HG03342 (cell line): ENCODE measurements around the gene PTPRM.

Source experiments
- ATAC-seq: cut with Tn5 transposase; IDR thresholded peaks from one replicate; pipeline ENCODE4 v1.9.1; 2021; ENCODE audit warnings: mild to moderate bottlenecking, moderate library complexity; ENCODE audit not compliant: unreplicated experiment

Gene PTPRM

DNA sequence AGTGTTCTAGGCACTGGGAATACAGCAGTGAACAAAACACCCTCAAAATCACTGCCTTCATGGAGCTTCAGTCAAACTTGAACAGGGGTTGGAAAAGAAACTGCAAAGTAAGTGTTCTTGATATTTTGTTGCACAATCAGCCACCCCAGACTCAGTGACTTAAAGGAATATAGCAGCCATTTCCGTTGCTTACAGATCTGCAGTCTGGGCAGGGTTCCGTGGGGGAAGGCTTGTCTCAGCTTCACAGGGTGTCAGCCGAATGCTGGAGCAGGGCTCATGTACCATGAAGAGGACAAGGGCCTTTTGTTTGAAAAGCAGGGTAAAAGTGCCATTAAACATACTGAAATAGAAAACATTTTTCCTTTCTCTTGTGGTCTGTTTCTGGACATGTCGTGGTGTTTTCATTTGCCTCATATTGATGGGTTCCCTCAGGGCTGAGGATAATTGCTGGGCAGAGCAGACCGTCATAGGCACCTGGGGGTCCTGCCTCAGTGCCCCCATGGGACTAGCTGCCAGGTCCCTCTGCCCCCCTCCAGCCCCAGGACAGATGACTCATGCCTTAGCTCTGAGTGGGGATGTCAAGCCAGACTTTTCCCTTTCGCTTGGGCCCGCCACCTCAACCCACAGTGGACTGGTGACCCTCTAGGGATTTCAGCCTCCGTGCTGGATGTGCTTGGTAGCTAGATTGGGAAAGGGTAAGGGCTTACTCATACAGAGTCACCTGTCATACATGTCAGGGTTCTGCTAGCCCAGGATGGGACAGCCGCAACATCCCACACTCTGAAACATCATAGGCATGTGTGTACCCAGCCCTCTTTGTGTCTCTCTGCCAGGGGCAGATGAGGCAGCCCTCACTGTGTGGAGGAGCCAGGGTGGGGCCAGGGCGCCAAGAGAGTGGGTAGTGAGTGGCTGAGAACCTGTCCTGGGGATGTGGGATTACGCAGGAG lies 96.5 kb downstream of the PTPRM start:
- no peak for ATAC-seq

DNA sequence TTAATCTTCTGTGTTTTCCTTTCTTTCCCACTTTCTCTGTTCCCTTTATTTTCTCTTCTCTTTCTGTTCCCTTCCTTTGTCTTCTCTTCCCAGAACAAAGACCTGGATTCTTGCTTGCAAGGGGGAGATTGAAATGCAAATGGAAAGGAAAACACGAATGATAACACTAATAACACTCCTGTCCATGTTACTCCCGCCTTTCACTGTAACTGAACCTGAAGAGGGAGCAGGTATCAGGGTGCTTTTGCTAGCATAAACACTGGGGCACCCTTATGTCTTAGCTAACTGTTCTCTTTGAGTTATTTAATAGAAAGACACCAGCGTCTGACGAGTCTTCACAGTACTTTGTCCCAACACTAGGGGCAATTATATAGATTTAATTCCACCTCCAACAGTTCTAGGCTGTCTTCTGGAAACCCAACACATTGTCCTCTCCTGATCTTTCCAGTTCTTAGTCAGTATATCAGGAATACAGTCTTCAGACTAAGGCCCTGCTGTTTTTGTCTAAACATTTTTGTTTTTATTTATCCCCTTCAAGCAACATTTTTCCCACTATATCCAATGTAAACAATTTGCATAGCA lies 99.2 kb downstream of the PTPRM start:
- no peak for ATAC-seq

DNA sequence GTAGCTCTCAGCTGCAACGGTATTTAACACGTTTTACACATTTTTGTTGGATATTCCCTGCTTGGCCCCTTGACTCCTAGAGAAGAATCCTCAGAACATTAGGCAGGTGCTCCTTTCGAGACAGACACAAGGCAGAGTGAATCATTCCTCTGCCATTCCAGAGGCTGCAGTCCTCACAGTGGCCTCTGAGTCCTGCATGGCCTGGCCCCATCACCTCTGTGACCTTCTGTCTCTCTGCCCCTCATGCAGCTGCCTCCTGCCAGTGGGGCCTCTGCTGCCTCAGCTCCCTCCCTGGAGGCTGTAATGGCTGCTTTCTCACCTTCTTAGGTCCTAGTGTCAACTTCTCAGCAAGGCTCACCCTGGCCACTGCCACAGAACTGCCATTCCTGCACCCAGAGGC lies 101.3 kb downstream of the PTPRM start:
- no peak for ATAC-seq

DNA sequence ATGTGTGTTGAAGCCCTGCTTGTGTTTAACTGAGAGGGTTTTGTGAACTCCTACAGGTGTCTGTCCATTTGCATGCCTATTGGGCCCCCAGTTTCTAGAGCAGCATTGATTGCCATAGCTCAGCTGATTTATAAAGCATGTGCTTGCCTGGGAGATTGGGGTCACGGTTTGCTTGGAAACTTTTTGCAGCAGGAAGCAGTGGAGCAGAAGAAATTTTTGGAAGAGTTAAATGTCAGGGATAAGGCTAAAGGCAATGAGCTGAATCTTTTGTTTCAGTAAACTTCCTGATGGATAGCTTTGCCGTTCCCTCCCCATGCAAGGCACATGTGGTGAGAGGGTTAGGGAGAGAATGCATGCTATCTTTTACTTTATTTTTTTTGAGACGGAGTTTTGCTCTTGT lies 102.2 kb downstream of the PTPRM start:
- no peak for ATAC-seq

DNA sequence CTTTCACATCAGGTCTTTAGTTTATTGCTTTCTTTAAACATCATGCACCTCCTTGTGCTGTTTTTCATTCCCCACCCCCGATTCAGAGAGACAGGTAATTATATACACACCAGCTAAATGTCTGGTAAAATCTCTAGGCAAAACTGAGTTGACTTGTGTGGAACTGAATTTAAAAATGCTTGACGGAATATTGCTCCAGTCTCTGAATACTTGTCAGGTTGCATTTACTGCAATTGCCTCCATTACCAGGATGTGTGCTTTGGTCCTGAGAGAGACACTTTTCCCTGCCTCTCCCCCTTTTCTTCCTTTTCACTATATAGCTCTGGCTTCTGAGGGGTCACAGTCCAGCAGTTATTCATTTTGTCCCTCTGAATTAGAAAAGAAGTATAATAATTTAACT lies 104.0 kb downstream of the PTPRM start:
- ATAC-seq: no peak

DNA sequence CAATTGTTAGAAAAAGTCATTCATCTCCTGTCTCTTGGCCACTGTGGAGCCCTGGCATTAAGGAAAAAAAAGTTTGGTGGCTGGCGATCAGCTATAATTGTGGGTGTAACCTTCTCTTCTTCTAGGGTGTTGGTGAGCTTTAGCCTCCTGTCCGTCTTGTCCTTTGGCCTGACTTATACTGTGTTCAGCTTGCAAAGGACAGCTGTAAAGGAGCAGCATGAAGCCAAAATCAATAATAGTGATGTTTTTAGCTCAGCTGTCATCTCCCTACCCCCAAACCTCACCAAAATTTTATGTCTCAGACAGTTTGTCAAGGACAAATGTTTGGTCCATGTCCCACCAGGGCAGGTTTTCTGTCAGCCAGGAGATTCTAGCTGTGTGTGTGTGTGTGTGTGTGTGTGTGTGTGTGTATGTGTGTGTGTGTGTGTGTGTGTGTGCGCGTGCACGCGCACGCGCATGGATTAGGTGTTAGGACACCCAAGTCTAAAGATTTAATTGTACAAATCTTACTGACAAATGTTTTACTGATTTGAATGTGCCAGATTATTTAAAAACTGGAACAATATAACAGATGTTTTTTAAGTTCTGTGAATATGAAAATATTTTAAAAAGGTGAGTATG lies 109.2 kb downstream of the PTPRM start:
- no peak for ATAC-seq

DNA sequence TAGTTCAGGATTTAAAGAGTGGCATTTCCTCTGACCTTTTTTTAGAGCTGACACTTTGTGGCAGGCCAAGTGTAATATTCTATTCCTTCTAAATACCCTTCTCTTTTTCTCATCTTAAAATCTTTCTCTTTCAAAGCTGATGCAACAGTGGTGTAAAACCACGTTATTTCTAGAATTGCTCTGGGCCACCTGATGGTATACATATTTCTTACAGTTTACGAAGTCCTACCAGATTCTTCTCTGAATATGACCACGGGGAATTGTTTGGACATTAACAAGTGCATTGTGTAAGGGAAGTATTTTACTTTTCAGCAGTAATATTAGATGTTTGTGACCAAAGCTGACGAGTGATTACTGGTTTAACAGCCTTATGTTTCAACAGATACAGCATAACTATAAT lies 109.9 kb downstream of the PTPRM start:
- ATAC-seq: no peak

DNA sequence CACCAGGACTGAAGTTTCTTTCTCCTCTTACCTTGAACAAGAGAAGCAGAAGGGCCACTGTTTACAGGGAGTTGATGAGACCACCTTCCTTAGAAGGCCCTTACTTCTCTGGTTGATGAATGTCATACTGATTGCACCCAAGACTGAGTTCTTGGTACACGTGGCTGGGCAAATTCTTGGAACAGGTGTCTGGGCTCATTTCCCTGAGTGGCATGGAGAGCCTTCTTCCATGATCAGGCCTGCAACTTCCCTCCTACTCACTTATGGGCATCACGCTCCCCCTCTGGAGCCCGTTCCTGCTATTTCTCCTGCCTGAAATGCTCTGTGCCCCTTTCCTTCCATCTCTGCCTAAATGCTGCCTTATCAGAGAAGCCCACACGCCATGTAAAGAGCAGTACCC lies 110.3 kb downstream of the PTPRM start:
- no peak for ATAC-seq

DNA sequence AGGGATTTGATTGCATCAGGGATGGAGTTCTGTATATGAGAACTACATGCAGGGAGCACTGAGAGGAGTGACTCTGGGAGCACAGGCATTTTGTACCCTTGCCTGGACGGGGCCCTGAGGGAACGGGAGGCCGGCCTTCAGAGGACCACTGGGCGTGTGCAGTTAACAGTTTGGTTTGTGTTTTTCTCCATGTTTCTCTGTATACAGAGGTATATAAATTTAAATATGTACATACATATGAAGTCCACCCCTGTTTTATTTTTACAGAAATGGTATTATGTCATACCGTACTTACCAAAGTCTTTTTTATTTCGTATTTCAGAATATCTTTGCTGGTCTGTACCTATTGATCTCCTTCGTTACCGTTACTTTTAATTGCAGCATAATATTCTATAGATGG lies 111.3 kb downstream of the PTPRM start:
- ATAC-seq: no peak

DNA sequence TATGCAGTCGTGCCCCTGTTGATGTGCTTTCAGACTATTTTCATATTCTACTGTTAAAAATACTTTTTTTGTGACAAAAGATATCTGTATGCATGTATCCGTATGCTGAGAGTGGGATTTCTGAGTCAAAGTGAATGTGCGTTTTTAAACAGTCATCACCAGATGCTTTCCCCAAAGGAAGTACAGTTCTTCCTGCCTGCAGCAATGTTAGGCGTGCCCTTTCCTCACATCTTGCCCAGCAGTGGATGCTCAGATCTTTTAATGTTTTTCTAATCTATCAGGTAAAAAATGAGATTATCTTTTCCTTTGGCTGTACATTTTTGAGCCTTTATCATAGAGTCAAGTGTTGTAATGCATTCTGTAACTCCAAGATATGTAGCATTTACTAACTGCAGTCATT lies 111.7 kb downstream of the PTPRM start:
- no peak for ATAC-seq

DNA sequence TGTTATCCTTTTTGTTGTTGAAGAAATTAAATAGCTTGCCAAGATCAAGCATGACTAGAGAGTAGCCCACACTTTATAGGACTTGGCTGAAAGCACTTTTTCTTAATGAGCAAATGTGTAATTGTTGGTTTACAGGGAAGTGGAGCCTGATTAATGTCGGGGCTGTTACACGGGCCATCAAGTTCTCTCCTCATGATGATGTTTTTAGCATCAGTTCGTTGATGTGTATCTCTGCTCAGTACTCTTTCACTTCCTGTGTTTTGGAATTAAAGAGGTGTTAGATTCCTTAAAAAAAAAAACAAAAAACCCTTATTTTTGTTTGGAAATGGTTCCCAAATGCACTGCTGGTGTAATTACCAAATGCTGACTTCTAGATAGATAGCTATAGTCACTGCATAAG lies 114.2 kb downstream of the PTPRM start:
- no peak for ATAC-seq

DNA sequence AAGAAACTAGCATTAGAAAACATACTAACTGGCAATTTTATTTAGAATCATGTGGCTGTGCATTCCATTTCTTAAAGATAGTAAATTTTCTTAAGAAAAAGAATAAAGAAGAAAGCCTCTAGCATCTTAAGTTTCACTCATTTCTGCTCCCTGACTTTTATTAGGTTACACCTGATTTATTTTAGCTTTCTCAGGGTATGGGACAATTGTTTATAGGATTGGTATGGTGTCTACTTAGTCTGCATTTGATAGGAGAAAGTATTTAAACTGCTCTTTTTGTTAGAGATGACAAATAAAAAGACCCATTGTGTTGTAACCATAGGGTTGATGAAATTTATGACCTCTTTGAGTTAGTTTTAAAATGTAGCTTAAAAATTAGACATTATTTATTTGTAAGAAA lies 115.2 kb downstream of the PTPRM start:
- no peak for ATAC-seq

DNA sequence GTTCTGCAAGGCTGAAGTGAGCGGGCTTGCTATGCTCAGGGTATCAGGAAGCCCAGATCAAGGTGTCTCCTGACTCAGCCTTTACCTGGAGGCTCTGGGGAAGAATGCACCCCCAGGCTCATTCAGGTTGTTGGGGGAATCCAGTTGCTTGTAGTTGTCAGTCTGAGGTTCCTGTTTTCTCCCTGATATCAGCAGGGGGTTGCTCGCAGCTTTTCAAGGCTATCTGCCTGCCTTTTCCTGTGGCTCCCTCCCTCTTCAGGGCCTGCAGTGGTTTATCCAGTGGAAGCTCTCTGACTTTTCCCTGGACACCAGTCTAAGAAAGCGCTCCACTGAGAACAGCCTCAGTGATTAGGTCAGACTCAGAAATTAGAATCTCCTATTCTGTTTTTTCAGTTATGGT lies 116.6 kb downstream of the PTPRM start:
- ATAC-seq: no peak

DNA sequence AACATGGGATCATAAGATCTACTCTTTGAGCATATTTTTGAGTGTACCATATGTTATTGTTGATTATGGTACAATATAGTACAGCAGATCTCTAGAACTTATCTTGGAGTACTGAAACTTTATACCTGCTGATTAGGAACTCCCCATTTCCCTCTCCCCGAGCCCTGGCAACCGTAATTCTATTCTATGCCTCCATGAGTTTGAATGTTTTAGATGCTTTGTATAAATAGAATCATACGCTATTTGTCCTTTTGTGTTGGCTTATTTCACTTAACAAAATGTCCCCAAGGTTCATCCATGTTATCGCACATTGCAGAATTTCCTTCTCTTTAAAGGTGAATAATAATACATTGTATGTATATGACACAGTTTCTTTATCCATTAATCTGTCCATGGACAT lies 117.2 kb downstream of the PTPRM start:
- ATAC-seq: no peak

DNA sequence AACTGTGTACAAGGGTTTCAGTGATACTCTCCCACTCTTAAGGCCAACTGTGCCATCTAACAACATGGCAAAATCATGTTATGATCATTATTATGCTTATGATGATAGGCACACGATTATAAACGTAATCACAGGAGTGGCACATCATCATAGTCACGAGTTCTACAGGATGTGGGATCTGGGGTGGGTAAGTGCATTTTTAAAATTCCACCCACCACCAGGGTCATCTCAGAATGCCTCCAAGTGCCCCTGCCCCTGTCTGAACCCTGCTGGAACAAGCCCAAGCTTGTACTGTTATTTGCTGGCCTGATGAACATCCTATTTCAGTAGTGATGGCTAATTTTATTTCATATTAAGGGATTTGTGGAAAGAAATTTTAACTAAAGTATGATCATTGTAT lies 117.8 kb downstream of the PTPRM start:
- ATAC-seq: no peak

DNA sequence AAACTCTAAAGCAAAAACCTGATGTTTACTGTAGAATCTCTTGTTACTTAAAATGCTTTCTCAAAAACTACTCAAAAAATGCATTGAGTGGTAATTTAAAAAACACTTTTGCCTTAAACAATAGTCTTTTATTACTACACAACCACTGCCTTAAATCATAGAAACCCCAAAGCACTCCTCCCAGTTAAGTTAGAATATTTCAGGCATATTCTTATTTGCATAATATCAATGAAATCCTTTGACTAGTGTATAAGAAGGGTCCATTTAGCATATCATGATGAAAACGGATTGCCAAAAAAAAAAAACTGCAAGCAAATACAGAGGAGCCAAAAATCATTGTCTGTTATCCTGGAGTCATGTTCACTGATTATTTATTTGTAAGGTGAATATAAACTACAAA lies 119.2 kb downstream of the PTPRM start:
- ATAC-seq: no peak

DNA sequence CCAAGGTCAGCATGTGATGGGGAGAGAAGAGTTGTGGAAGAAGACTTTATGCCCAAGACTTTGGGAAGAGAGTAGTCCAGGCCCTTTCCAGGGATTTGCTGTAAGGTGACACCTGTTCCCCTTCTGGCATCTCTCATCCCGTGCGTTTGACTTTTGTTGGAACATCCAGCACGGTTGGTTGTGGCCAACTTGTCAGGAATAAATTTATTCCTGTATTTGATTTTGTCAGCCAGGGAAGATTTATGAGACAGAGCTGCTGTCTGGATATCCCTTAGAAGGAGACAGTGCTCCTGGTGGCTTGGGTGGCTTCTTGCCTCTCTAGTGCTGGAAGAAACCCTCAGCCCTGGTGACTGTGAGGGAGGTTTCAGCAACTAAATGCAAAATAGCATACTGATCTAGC lies 121.5 kb downstream of the PTPRM start:
- ATAC-seq: no peak

DNA sequence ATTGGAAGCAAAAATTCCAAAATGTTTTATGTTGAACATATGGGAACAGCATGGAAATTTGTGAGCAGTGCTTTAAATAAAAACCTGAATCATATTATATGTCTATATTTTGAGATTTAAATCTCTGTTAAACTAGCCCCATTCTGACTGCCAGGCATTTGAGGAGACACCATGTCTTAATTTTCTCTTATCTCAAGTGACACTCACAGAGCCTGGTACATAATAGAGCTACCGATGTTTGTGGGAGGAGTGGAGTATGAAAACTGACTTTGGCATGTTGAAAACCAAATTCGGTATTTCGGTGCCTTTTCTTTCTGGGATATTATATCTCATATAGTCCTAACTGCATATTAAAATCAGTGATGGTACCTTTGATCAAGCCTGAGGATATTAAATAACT lies 124.1 kb downstream of the PTPRM start:
- no peak for ATAC-seq

DNA sequence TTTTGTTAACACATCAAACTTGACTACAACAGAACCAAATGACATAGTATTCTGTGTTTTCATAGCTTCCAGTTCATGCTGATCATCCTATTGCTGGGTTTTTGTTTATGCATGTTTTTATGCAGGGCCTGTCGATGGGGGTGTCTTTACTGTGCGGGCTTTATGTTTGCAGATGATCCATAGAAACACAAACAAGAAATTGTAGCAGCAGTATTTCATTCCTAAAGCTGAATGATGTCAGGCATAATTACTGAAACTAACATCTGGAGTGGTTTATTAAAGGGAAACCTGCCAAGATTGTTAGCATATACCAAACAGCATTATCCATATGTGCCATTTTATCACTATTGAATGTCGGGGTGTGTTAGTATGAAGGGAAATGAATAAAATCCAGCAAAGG lies 129.7 kb downstream of the PTPRM start:
- ATAC-seq: no peak

DNA sequence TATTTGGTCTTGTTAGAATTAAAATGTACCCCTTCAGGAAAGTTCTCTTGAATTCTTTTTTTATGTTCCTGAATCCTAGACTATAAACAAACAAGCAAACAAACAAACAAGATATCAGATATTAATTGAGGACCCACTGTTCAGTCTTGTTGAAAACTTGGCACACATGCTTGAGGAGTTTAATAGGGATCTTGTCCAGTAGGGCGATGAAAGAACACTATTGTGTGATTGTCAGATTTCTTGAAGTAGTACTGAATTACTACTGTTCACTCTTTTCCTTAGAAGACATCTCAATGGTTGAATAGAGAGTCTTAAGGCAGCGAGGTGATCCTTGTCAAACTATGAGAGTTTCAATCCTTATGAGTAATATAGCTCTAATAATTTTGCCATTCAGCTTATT lies 130.2 kb downstream of the PTPRM start:
- ATAC-seq: no peak

DNA sequence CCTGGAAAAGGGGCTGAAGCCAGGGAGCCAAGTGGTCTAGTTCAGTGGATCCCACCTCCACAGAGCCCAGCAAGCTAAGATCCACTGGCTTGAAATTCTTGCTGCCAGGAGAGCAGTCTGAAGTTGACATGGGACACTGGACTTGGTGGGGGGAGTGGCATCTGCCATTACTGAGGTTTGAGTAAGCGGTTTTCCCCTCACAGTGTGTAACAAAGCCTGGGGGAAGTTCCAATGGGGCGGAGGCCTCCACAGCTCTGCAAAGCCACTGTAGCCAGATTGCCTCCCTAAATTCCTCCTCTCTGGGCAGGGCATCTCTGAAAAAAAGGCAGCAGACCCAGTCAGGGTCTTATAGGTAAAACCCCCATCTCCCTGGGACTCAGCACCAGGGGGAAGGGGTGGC lies 144.4 kb downstream of the PTPRM start:
- ATAC-seq: no peak

DNA sequence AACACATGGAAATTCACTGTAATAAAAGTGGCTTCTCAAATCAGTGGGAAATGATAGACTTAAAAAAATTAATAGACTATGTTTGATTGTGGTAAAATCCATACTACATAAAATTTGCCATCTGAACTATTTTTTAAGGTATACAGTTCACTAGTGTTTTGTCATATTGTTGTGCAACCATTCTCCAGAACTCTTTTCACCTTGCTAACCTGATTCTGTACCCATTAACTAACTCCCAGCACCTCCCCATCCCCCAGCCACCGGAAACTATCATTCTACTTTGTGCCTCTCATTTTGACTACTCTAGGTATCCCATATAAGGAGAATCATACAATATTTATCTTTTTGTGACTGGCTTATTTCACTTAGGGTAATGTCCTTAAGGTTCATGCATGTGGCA lies 153.3 kb downstream of the PTPRM start:
- ATAC-seq: no peak
